ENCODE measurements around the gene DOC2B. TPM values are rescaled to one million over a fixed set of nuclear protein-coding genes. Genes with fewer than 3 reads are reported as not detected.

Gene DOC2B
- total and polyA plus RNA-seq, 9 of the 15 experiments (the other 6 are each of a cell fraction or from before 2014, with no cell fraction given), result 0.02 TPM; not detected in 8

DNA sequence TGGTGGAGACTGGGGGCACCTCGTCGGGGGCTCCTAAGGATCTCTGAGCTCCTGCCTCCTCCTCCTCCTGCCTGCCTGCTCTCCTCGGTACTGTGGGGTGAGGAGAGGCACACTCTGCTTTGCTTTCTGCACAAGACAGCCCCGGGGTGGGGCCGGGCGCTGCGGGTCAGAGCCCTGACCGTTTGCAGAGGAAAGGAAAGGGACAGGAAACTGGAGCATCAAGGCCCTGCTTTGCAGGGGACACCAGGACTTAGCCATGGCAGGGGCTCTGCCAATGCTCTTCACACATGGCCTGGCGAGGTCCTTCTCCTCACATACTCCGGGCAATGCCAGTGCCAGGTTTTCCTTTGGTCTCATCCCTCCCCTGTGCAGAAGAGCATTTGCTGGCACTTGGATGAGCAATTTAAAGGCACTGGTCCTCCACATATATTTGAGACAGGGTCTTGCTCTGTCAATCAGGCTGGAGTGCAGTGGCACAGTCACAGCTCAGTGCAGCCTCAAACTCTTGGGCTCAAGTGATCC is 23.8 kb upstream of the DOC2B start:
- peaks cover 3 to 47% of the 10 kb centered on the region in 2 experiments; a peak in 3 of 5 replicates for H3K27me3 ChIP-seq (ENCODE audit: control insufficient read depth in 2 of 2, insufficient read depth in 2 of 2, low read length in 2 of 2)
- CTCF ChIA-PET (ENCODE audit: low intra/inter-chr PET ratio), result no interaction called here
- in situ Hi-C loops (cut with MboI), result no loop called here
- TF ChIP-seq PHF21A (IDR thresholded peaks at IDR 0.05; ENCODE audit: borderline replicate concordance, low read depth) (no peak), NONO (IDR thresholded peaks at IDR 0.05; ENCODE audit: low read depth in 2 of 2, low read length in 1 of 2) (no peak), FOXJ2 (tag; IDR thresholded peaks at IDR 0.05) (no peak), PYGO2 (tag; IDR thresholded peaks at IDR 0.05) (no peak), POLR2A (conservative IDR thresholded peaks at IDR 0.05) (no peak), TCF3 (CRISPR knock-in tag; IDR thresholded peaks at IDR 0.05) (no peak), TFAM (CRISPR knock-in tag; conservative IDR thresholded peaks at IDR 0.05) (no peak), MAFF (IDR thresholded peaks at IDR 0.05; ENCODE audit: low read length) (no peak), ZNF143 (CRISPR knock-in tag; IDR thresholded peaks at IDR 0.05) (no peak), PHB (CRISPR knock-in tag; IDR thresholded peaks at IDR 0.05) (no peak), ARID2 (IDR thresholded peaks at IDR 0.05) (no peak), ZNF232 (CRISPR knock-in tag; IDR thresholded peaks at IDR 0.05) (no peak), TRIM24 (IDR thresholded peaks at IDR 0.05) (no peak)
- TF ChIP-seq, protein P1, sequence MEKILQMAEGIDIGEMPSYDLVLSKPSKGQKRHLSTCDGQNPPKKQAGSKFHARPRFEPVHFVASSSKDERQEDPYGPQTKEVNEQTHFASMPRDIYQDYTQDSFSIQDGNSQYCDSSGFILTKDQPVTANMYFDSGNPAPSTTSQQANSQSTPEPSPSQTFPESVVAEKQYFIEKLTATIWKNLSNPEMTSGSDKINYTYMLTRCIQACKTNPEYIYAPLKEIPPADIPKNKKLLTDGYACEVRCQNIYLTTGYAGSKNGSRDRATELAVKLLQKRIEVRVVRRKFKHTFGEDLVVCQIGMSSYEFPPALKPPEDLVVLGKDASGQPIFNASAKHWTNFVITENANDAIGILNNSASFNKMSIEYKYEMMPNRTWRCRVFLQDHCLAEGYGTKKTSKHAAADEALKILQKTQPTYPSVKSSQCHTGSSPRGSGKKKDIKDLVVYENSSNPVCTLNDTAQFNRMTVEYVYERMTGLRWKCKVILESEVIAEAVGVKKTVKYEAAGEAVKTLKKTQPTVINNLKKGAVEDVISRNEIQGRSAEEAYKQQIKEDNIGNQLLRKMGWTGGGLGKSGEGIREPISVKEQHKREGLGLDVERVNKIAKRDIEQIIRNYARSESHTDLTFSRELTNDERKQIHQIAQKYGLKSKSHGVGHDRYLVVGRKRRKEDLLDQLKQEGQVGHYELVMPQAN (IDR thresholded peaks at IDR 0.05; ENCODE audit: borderline replicate concordance), result no peak
- TF ChIP-seq, protein P2, sequence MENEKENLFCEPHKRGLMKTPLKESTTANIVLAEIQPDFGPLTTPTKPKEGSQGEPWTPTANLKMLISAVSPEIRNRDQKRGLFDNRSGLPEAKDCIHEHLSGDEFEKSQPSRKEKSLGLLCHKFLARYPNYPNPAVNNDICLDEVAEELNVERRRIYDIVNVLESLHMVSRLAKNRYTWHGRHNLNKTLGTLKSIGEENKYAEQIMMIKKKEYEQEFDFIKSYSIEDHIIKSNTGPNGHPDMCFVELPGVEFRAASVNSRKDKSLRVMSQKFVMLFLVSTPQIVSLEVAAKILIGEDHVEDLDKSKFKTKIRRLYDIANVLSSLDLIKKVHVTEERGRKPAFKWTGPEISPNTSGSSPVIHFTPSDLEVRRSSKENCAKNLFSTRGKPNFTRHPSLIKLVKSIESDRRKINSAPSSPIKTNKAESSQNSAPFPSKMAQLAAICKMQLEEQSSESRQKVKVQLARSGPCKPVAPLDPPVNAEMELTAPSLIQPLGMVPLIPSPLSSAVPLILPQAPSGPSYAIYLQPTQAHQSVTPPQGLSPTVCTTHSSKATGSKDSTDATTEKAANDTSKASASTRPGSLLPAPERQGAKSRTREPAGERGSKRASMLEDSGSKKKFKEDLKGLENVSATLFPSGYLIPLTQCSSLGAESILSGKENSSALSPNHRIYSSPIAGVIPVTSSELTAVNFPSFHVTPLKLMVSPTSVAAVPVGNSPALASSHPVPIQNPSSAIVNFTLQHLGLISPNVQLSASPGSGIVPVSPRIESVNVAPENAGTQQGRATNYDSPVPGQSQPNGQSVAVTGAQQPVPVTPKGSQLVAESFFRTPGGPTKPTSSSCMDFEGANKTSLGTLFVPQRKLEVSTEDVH (IDR thresholded peaks at IDR 0.05; ENCODE audit: low read depth, partially characterized antibody), result no peak

More for the DNA sequence above, 23.8 kb upstream of the DOC2B start:
- no peaks in the 10 kb centered on the region; the same call in 1 of the 2 replicates for H4K20me1 ChIP-seq (replicated peaks; ENCODE audit: control insufficient read depth, insufficient read depth, low read length)
- ATAC-seq (no peak), DNase-seq (ENCODE audit: extremely low read depth in 1 of 4, low spot score in 3 of 4) (no peak), FAIRE-seq (no peak)
- H3K27ac ChIP-seq (ENCODE audit: extremely low read depth, low read depth, low read length), result no peak overlapping the region
- WGBS (ENCODE audit: insufficient coverage, low coverage, missing lambda C conversion rate), result 0% methylated on average over 3 of the region's 10 CpGs
- no peak overlapping the region for H2AFZ ChIP-seq (ENCODE audit: low read depth, low read length)
- H3K79me2 ChIP-seq (ENCODE audit: control insufficient read depth, insufficient read depth, low read length), result no peaks in the 10 kb centered on the region
- H3K9ac ChIP-seq (ENCODE audit: insufficient read depth in 1 of 2, low read depth in 2 of 2, low read length in 2 of 2), result no peak overlapping the region
- intact Hi-C loops (cut with micrococcal nuclease), result no loop called here
- H3K9me1 ChIP-seq (ENCODE audit: control insufficient read depth, insufficient read depth, low read length), result no peaks in the 10 kb centered on the region
- no TSS peak for BruUV-seq (replicated peaks)
- no peak overlapping the region for H3K4me2 ChIP-seq (ENCODE audit: insufficient read depth, low read length)
- H3K4me3 ChIP-seq, result no peak overlapping the region
- H3K9me3 ChIP-seq (replicated peaks; ENCODE audit: control insufficient read depth, insufficient read depth, low read depth, low read length), result no peaks in the 10 kb centered on the region; the same call in 1 of the 2 replicates
- H3K36me3 ChIP-seq (ENCODE audit: control insufficient read depth, insufficient read depth, low read length), result no peaks in the 10 kb centered on the region
- POLR2A ChIA-PET, result no interaction called here
- 0 out of 5 replicates have a peak, but pooled peaks cover 0 to 3% of the 10 kb centered on the region in 2 experiments for H3K4me1 ChIP-seq (replicated peaks in 1 of 2; ENCODE audit: control insufficient read depth in 2 of 2, insufficient read depth in 2 of 2, low read length in 2 of 2)
